Activated CD8-positive, alpha-beta memory T cell treated with anti-CD3 and anti-CD28 coated beads for 1 hour (primary cell): ENCODE measurements around the gene MGAT4B.
"Not testable (repeated sequence)": the region's sequence is repeated elsewhere in the genome, so short reads cannot be mapped to it uniquely, and the experiment has no call there.

Experiments used
- DNase-seq, 2 donors: peaks; one replicate each; pipeline ENCODE4 v3.0.0-alpha.2; 2020; ENCODE audit warnings: low read depth in 1 of 2; ENCODE audit errors: extremely low read depth in 1 of 2

Gene MGAT4B

DNA sequence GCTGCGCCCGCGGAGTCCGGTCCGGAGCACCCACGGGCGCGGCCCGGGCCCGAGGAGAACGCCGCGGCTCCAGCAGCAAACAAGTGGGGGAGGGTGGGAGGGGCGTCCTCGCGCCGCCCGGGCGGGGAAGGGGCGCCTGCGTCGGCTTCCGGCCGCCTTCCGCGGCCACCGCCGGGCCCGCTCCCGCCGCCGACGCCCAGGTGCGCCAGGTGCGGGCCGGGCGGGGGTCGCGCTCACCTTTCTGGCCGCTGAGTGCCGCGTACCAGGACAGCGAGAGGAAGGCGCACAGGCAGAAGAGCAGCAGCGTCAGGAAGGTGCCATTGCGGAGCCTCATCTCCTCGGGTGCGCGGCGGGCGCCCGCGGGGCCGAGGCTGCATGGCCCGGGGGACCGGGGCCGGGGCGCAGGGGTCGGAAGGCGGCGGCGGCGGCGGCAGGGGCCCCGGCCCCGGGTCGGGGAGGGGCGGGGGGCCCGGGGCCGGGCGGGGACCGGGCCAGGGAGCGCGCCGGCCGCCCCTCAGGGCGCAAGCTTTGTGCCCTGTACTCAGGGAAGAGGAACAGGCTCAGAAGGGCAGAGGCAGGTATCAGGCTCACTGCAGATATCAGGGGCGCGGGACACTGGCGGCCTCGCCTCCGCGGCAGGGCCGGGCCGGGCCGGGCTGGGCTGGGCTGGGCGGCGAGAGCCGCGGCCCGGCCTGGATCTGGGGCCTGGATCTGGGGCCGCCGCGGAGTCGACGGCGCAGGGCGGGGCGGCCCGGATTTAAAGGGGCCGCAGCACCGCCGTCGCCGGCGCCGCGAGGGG lies at the start of gene MGAT4B:
MGAT4B (minus strand) TSS at position 617 of the 799 bp plus-strand sequence; CDS start at position 334, 283 bp downstream.
- DNase-seq = peak in 1 of 2 donors; percentile 54

GRCh38 chr5:179854356-179854755 lies 47.7 kb upstream of the MGAT4B start:
- no peak for DNase-seq

DNA sequence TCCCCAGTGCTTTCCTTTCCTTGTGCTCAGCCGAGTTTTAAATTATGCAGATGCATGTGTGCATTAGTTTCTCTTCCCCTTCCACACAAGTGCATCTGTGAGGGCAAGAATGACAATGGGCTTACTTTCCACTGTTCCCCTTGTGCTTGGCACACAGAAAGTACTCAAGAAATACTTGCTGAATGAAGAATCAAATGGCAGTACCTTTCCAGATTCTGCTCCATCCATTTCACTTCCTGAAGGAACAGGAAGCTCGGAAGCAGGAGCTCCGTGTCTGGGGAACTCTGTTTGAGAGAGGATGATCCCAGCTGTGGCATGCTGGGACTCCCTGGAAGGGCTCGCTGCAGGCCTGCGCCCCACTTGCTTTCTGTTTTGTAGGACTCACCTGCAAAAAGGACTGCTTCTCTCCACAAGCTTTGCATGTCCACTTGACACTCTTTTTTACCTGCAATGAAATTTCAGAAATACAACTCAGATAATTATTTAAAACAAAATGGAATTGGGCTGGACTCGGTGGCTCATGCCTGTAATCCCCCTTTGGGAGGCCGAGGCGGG lies 46.4 kb upstream of the MGAT4B start:
- no peak for DNase-seq

DNA sequence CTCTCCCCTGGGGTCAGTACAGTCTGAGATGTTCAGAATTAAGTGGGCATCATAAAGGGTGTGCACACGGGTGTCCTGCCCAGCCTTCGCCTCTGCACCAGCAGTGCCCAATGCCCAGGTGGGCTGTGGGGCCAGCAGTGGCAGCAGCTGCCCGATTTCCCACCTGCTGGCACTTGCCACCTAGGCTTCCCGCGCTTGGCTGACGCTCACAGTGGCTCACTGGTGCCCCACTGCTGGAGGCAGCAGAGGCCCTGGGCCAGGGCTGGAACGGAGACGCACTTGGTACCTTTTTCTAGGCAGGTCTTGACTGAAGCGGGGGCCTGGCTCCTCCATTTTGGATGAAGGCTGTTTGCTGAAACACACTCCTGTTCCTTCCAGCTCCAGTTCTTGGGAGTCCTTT lies 35.0 kb upstream of the MGAT4B start:
- no peak for DNase-seq

GRCh38 chr5:179840766-179841165 lies 34.1 kb upstream of the MGAT4B start:
- no peak for DNase-seq

GRCh38 chr5:179840321-179840720 lies 33.7 kb upstream of the MGAT4B start:
- DNase-seq = no peak

- no peak for DNase-seq
Observed at GRCh38 chr5:179839328-179840256, 32.9 kb upstream of the MGAT4B start.

DNA sequence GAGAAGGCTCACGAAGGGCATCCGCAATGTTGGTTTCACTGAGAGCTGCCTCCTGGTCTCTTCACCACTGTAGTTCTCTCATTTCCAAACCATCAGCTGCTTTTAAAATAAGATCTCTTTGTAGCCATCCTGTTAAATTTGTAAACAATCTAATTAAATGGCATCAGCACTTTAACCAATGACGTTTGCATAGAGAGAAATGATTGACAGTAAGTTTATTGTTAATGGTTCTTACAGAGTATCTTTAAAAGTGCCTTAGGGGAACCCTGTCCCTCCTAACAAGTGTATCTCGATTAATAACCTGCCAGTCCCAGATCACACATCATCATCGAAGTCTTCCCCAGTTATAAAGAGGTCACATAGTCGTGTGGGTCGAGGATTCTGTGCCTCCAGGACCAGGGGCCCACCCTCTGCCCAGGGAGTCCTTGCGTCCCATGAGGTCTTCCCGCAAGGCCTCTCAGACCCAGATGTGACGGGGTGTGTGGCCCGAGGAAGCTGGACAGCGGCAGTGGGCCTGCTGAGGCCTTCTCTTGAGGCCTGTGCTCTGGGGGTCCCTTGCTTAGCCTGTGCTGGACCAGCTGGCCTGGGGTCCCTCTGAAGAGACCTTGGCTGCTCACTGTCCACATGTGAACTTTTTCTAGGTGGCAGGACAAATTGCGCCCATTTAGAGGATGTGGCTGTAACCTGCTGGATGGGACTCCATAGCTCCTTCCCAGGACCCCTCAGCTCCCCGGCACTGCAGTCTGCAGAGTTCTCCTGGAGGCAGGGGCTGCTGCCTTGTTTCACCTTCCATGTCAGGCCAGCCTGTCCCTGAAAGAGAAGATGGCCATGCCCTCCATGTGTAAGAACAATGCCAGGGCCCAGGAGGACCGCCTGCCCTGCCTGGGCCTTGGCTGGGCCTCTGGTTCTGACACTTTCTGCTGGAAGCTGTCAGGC lies 30.7 kb upstream of the MGAT4B start:
- DNase-seq = no peak

GRCh38 chr5:179836225-179837019 lies 29.8 kb upstream of the MGAT4B start:
- peak in 1 of 2 donors; percentile 41 for DNase-seq

GRCh38 chr5:179834871-179835270 lies 28.2 kb upstream of the MGAT4B start:
- DNase-seq = not testable (repeated sequence)

DNA sequence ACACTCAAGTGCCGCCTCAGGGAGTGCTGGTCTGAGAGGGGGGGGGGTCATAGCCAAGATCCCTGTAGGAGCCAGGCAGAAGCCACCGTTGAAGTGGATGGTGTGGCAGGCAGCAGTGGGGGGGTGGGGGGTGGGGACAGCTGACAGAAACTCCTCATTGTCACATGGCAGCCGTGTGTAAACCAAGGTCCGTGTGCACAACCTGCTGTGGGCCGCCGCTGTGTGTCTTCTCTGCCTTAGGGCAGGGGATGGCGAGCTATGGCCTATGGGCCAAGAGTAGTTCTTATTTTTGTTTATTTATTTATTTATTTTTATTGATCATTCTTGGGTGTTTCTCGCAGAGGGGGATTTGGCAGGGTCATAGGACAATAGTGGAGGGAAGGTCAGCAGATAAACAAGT lies 27.5 kb upstream of the MGAT4B start:
- DNase-seq = no peak

GRCh38 chr5:179833709-179834070 lies 27.0 kb upstream of the MGAT4B start:
- DNase-seq = no peak

GRCh38 chr5:179833056-179833708 lies 26.5 kb upstream of the MGAT4B start:
- DNase-seq = no peak

DNA sequence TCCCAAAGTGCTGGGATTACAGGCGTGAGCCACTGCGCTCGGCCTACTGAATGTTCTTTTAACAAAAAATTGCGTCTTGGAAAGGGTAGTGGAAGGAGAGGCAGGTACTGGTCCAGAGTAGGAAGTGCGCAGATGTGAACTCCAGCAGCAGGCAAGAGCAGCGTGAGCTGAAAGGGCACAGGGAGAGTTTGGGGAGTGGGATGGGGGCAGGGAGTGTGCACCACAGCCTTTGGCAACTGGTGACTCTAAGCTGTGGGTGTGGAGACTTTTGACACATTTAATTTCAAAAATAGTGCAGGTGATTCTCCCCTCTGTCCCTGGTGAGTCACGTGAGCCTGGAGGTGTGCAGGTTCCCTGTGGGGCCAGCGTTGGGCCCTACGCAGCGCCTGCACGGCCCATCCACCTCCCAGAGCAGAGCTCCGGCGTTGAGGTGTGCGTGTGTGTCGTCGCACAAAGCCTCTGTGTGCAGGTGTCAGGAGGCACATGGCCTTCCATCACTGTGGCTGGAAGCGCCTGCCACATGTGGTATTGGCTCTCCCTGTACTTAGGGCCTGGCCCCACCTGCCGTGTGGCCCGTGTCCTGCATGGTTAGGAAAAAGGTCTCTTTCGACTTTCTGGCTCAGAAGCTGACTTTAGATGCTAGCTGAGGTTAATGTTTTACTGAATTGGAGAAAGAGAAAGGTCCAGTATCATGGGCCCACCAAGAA lies 25.5 kb upstream of the MGAT4B start:
- no peak for DNase-seq

GRCh38 chr5:179830818-179831468 lies 24.3 kb upstream of the MGAT4B start:
- no peak for DNase-seq

- DNase-seq = no peak
Observed at GRCh38 chr5:179829732-179830435, 23.2 kb upstream of the MGAT4B start.

DNA sequence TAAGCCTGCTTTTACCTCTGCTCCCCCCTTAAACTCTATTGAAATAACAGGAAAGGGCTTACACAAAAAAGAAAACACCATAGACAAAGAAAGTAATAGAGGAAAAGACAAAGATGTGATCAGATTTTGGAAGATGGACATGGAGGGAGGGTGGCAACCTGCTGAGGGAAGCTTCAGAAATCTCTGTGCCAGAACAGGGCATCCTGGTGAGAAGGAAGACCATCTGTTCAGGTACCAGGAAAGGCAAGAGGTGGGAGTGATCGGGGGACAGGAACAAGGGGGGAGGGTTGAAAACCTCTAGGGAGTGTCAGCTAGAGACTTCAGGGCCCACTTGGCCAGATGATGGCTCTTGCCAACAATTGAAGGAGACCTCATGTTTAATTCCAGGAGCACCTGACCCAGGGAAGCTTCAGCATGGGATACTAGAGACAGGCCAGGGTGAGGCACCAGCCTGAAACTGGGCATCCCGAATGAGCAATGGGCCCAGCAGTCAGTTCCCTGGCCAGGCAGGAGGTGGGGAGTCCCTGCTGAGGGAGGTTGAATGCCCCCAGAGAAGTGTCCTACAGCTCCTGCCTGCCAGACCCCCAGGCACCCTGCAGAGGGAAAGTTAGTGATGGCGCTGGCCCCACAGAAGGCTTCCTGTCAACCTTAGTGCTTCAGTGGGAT lies 22.2 kb upstream of the MGAT4B start:
- no peak for DNase-seq
